ENCODE results near the gene FARSB.

Gene FARSB

DNA sequence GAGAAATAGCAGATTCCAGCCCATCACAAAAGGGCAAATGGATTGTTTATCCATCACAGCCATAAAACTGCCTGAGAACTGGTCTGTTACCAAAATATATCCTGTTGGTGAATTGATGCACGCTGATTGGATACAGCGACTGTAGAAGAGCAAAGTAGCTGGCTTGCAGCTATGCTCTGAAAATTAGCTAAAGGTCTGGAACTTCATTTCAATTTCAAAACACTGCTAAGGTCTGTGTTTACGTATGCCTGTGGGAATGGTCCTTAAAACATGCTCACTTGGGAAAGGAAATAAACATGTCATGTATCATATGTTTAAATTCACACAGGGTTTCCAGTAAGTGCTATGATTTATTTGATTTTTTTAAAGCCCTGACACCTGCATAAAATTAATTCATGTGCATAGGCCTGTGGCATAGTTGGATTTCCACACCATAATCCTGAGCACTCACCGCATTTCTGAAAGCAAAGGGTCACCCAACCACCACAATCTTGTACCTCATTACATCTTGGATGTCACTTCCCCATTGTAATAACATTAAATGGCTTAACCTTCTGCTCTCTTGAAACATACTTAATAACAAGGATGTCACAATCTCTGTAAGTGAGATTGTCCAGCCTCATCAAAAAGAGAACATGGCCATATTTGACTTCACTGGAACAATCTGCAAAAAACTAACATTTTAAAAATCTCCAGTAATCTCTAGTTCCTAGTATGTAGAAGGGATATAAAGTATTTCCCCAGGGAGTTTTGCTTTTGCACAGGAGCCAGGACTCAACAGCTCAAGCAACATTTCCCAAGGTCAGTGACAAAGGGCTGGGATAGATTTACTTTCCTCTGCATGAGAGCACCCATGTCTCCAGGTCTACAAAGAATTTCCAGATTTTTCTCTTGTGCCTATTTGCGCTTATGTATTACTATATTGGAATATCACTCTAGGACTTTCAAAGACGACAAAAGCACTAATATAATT, 109.8 kb downstream of the FARSB start:
- H3K4me3 ChIP-seq (replicated peaks; ENCODE audit: low read depth, low read length) = no peak overlapping the region
- TF ChIP-seq, protein P1, sequence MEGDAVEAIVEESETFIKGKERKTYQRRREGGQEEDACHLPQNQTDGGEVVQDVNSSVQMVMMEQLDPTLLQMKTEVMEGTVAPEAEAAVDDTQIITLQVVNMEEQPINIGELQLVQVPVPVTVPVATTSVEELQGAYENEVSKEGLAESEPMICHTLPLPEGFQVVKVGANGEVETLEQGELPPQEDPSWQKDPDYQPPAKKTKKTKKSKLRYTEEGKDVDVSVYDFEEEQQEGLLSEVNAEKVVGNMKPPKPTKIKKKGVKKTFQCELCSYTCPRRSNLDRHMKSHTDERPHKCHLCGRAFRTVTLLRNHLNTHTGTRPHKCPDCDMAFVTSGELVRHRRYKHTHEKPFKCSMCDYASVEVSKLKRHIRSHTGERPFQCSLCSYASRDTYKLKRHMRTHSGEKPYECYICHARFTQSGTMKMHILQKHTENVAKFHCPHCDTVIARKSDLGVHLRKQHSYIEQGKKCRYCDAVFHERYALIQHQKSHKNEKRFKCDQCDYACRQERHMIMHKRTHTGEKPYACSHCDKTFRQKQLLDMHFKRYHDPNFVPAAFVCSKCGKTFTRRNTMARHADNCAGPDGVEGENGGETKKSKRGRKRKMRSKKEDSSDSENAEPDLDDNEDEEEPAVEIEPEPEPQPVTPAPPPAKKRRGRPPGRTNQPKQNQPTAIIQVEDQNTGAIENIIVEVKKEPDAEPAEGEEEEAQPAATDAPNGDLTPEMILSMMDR (IDR thresholded peaks at IDR 0.05; ENCODE audit: low read depth, low read length, missing control alignments) = no peak
- DNase-seq (ENCODE audit: extremely low read depth, low read depth) = no peak

DNA sequence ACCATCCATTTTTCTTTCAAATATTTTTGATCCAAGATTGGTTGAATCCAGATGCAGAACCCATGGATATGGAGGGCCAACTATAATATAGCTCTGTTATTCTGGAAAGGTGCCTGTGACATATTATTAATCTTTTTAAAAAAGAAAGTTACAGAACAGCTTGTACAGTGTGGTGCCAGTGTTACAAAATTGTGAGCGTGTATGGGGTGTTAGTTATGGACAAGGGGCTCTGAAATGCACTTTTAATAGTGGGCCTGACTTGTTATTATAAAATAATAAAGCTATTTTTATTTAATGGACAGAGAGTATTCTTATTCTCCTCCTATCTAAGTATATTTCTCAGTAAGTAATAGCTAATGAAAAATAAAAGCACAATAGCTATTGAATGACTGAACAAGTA, 111.2 kb downstream of the FARSB start:
- H3K4me3 ChIP-seq (replicated peaks; ENCODE audit: low read depth, low read length) = no peak overlapping the region
- TF ChIP-seq, protein P1 (IDR thresholded peaks at IDR 0.05; ENCODE audit: low read depth, low read length, missing control alignments) = no peak
- DNase-seq (ENCODE audit: extremely low read depth, low read depth) = no peak

DNA sequence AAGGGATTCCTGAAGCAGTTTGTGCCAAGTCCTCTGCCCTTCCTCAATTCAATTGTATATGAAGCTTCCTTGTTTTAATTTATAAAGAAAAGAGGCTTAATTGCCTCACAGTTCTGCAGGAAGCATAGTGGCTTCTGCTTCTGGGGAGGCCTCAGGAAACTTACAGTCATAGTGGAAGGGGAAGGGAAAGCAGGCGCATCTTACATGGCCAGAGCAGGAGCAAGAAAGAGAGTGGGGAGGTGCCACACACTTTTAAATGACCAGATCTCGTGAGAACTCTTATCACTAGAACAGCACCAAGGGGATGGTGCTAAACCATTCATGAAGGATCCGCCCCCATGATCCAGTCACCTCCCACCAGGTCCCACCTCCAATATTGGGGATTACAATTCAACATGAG, 117.4 kb downstream of the FARSB start:
- TF ChIP-seq, protein P1 (IDR thresholded peaks at IDR 0.05; ENCODE audit: low read depth, low read length, missing control alignments) = no peak
- DNase-seq (ENCODE audit: extremely low read depth, low read depth) = no peak
- H3K4me3 ChIP-seq (replicated peaks; ENCODE audit: low read depth, low read length) = no peak overlapping the region

DNA sequence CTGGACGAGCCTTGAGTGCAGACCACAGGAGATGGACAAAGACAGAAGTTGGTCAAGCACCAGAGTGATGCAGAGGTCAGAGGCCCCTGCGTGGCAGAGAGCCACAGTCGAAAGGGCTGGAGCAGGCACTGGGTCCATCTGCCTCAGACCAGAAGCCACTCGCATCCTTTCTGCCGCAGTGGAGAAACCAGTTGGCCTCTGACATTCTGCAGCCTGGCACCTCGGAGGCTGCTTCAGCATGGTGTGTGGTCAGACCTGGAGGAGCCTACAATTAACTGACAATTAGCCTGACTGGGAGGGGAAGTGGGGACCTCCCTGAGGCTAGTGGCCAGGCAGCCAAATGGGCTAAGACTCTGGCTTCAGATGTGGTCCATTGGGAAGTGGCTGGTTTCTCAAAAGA, 120.4 kb downstream of the FARSB start:
- TF ChIP-seq, protein P1 (IDR thresholded peaks at IDR 0.05; ENCODE audit: low read depth, low read length, missing control alignments) = no peak
- no peak for DNase-seq (ENCODE audit: extremely low read depth, low read depth)

DNA sequence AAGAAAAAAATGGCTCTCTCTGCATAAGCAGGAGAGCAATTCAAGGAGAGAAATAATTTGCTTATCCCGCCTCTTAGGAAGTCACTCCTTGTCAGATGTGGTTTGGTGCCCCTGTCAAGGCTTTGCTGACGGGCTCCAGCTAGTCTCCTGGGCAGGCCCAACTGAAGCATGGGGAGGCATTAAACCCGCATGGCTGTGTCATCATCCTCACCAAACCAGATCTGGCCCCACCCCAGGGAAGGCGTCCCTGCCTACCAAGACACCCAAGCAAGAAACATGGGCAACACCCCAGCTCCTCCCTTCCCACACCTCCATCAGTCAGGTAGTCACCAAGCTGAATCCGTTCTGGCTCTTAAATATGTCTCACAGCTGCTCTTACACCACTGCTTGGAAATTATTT, 123.6 kb downstream of the FARSB start:
- DNase-seq (ENCODE audit: extremely low read depth, low read depth) = no peak
- TF ChIP-seq, protein P1 (IDR thresholded peaks at IDR 0.05; ENCODE audit: low read depth, low read length, missing control alignments) = no peak
- H3K4me3 ChIP-seq (replicated peaks; ENCODE audit: low read depth, low read length) = no peak overlapping the region

More for the DNA sequence above, 120.4 kb downstream of the FARSB start:
- H3K4me3 ChIP-seq (replicated peaks; ENCODE audit: low read depth, low read length) = no peak overlapping the region

DNA sequence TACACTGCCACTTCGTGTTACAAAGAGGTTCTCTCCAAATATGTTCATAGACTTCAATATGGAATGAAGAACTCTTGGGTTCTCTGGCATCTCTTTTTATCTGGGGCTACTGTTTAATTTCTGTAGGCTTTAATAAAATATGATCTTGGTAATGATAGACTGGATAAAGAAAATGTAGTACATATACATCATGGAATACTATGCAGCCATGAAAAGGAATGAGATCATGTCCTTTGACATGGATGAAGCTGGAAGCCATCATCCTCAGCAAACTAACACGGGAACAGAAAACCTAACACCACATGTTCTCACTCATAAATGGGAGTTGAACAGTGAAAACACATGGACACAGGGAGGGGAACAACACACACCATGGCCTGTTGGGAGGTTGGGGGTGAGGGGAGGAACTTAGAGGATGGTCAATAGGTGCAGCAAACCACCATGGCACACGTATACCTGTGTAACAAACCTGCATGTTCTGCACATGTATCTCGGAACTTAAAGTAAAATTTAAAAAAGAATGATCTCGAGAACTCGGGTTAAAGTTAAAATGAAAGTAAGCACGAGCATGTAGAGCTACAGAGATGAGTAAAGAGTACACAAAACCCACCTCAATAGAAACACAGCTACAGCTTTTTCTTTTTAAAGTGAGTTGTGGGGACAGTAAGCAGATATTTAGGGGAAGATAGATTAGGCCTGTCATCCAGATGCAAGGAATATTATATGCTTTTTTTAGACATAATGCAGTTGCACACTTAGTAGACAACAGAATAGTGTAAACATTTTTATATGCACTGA, 129.2 kb downstream of the FARSB start:
- no peak overlapping the region for H3K4me3 ChIP-seq (replicated peaks; ENCODE audit: low read depth, low read length)
- DNase-seq (ENCODE audit: extremely low read depth, low read depth) = no peak
- TF ChIP-seq, protein P1 (IDR thresholded peaks at IDR 0.05; ENCODE audit: low read depth, low read length, missing control alignments) = no peak

All from HFF-Myc (cell line).